NCI-H146 treated with DMSO at 0.1 percent for 48 hours (cell line): ENCODE measurements around the gene PPM1N.

Source experiments
- DNase-seq: peaks from one replicate; lab custom pipeline; 2025; ENCODE audit not compliant: unreplicated experiment; lab: John Stamatoyannopoulos, UW

PPM1N gene

DNA sequence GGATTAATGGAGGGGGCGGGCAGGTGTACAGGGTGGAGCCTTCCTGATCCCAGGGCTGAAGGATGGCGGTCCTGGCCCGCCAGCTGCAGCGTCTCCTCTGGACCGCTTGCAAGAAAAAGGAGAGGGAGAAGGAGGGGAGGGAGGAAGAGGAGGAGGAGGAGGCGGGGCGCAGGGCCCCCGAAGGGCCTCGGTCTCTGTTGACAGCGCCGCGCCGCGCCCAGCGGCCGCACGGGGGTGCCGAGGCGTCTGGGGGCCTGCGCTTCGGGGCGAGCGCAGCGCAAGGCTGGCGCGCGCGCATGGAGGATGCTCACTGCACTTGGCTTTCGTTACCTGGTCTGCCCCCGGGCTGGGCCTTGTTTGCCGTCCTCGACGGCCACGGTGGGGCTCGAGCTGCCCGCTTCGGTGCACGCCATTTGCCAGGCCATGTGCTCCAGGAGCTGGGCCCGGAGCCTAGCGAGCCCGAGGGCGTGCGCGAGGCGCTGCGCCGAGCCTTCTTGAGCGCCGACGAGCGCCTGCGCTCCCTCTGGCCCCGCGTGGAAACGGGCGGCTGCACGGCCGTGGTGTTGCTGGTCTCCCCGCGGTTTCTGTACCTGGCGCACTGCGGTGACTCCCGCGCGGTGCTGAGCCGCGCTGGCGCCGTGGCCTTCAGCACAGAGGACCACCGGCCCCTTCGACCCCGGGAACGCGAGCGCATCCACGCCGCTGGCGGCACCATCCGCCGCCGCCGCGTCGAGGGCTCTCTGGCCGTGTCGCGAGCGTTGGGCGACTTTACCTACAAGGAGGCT lies at the start of gene PPM1N:
TSS of gene PPM1N (plus strand) at position 33 of the 785 bp plus-strand sequence. CDS start at position 63, 30 bp downstream.
- peak; percentile 29 for DNase-seq

GRCh38 chr19:45448887-45449299 lies 49.4 kb upstream of the PPM1N start:
- no peak for DNase-seq

DNA sequence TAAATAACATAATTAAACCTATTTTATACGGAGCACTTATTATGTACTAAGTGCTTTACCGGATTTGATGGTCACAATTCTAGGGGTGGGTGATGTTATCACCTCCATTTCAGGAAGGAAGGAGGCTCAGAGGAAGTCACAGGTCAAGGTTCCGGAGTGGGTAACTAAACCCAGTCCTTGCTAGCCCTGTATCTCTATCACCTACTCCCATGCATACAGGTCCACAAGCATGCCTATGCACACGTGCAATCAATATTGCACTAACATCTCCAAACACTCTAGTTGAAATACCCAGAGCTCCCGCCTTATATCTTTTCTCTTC lies 48.3 kb upstream of the PPM1N start:
- no peak for DNase-seq

- no peak for DNase-seq
Observed at GRCh38 chr19:45451131-45451849, 47.0 kb upstream of the PPM1N start.

DNA sequence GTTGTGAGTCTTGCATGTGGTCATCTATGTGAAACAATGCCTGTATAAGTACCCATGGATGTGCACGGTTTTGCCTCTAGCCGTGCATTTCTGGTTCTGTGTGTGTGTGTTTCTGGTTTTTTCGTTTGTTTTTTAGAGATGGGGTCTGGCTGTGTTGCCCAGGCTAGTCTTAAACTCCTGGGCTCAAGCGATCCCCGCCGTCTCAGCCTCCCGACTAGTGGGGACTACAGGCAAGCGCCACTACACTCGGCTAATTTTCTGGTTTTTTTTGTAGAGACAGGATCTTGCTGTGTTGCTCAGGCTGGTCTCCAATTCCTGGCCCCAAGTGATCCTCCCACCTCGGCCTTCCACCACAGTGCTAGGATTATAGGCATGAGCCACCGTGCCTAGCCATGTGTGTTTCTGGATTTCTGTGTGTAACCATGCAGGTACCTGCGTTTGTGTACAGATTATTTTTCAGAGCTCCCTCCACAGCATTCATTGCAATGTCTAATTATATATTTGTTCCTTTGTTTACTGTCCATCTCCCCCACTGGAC lies 46.3 kb upstream of the PPM1N start:
- DNase-seq: no peak

DNA sequence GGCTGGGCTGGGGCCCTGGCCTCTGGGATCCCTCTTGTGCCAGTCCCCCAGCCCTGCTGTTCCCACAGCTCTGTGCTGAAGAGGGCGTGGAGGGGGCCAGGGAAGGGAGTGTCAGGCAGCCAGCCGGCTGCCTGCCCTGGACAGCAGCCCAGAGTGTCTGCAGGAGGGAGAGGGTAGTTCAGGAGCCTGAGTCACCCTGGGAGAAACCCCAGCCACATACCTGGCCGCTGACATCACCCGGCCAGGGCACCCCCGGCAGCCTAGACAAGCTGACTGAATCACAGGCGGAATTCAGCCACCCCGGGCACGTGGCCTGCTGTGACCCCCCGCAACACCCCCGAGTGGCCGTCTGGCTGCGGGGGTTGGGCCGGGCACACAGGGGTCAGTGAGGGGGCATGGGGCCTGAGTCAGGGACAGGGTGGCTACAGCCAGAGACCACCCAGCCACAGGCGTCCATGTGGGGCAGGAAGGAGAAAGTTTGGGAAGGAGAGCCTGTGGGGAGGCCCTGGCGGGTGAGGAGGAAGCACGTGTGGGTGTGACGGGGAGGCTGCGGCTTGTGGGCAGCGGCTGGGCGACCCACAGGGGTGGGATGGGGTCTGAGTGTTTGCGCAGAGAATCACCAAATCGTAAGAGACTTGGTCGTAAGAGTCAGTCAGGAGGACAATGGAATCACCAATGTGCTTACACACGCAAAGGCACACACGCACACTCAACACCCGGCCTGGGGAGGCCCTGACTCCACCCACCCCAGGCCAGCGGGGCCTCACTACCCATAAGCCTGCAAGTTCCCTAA lies 42.3 kb upstream of the PPM1N start:
- no peak for DNase-seq

DNA sequence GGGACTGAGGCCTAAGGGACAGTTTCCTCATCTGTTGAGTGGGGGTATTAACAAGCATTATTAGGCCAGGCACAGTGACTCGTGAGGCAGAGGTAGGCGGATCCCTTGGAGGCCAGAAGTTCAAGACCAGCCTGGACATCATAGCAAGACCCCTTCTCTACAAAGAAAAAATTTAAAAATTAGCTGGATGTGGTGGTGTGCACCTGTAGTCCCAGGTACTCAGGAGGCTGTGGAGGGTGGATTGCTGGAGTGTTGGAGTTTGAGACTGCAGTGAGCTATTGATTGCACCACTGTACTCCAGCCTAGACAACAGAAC lies 41.8 kb upstream of the PPM1N start:
- DNase-seq: no peak

DNA sequence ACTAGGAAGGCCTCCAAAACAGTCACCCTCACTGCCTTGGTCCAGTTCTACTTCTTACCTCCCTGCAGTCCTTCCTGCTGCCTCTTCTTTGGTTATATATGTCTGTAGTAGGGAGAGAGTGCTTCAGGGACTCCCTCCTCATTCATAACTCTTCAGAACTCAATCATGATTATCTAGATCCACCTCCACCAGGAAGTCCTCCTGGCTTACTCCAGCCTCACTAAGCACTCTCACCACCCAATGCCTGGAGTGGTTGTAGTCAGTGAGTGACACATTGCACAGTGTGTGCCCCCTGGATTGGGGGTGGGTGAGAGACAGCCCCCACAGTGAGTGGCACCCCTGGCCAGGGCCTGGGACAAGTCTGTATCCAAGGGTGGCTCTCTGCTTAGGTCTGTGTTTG lies 40.5 kb upstream of the PPM1N start:
- no peak for DNase-seq

GRCh38 chr19:45460807-45461347 lies 37.4 kb upstream of the PPM1N start:
- DNase-seq: no peak

- DNase-seq: no peak
Observed at GRCh38 chr19:45462174-45462573, 36.1 kb upstream of the PPM1N start.

DNA sequence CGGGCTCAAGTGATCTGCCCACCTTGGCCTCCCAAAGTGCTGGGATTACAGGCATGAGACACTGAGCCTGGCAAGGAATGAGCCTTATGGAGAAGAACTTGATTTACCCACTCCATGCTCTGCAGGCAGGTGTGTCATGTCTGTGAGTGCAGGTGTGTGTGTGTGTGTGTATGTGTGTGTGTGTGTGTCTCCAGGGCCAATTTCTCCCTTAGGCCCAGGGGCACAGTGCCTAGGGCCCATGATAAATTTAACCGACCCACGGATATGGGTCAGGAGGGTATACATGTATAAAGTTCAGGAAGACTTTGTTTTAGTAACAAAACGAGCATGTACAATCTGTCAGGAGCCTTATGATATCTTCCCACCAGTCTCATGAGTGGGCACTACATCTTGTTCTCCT lies 35.0 kb upstream of the PPM1N start:
- no peak for DNase-seq

GRCh38 chr19:45464274-45464673 lies 34.0 kb upstream of the PPM1N start:
- no peak for DNase-seq

DNA sequence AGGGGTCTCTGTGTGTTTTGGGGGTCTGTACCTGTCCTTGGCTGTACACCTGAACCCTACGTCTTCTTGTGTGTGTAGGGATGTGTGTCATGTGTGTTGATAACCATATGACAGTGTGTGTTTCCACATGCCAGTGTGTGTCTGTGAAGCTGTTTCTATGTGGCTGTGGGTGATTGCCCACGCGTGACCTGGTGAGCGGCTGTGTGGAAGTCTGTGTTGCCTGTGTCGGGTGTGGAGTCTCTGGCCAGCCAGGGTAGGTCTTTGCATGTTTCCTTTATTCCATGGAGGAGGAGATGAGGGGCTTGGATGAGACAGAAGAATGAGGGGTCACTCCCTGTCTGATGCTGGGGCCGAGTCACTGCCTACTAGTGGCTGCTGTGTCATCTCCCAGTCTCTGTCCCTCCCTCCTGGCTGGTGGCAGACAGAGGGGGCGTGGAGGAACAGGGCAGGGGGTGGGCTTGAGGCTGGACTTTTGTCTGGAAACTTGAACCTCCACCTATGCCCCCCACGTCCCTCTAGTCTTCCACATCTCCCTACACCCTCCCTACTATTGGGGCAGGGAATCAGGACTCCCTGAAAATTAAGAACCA lies 33.3 kb upstream of the PPM1N start:
- no peak for DNase-seq

GRCh38 chr19:45467115-45467455 lies 31.2 kb upstream of the PPM1N start:
- DNase-seq: no peak

GRCh38 chr19:45467456-45468158 lies 30.6 kb upstream of the PPM1N start, which contains the start of gene FOSB:
Gene FOSB, plus strand, starts transcription at chr19:45467996. Its CDS starts 591 bp downstream, at chr19:45468587.
- DNase-seq: peak; percentile 87

DNA sequence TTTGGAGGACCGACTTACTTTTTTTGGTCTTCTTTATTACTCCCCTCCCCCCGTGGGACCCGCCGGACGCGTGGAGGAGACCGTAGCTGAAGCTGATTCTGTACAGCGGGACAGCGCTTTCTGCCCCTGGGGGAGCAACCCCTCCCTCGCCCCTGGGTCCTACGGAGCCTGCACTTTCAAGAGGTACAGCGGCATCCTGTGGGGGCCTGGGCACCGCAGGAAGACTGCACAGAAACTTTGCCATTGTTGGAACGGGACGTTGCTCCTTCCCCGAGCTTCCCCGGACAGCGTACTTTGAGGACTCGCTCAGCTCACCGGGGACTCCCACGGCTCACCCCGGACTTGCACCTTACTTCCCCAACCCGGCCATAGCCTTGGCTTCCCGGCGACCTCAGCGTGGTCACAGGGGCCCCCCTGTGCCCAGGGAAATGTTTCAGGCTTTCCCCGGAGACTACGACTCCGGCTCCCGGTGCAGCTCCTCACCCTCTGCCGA lies 30.0 kb upstream of the PPM1N start:
- DNase-seq: no peak

DNA sequence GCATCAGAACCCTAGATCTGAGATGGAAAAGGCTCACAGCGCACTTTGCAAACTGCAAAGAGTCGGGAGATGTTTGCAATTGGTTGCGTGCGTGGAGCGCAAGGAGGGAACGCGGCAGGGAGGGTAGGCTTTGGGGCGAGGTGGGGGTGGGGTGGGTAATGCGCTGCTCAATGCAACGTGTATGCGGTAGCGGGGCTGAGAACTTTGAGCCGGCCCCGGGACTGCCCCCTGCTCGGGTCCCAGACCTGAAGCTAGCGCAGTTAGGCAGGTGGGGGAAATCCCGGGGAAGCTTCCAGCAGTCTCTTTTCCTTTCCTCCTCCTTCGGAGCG lies 29.5 kb upstream of the PPM1N start:
- DNase-seq: no peak

DNA sequence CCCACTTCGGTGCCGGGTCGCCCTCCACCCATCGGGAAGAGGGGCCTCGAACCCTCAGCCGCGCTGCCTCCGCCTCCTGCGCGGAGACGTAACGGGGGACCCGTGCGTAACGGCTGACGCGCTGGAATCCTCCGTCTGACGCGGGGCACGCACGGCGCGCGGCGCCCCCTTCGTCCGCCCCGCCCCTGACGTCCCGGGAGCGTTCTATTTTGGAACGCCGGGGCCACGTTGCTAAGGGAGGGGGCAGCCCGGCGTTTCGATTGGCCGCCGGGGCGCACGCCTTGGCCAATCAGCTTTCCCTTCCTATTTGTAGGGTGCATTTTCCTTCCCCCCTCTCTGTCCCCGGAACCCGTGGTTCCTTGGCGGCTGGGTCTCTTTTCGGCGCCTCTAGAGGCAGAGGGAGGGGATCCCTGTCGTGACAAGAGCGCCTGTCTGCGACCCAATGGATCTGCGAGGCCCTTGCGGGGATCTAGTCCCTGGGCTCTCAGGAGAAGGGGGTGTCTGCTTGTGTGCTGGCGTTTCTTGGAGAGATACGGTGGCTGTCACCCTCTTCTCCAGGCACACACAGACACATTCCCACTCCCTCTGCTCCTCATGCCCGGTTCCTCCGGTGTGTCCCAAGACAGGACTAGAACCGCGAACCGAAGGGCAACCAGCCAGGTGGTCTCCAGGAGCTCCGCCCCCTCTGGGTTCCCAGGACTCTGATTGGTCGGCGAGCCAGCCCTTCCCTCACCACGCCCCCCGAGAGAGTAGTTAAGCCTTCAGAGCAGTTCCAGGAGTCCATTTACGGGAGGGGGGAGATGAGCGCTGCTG lies 28.9 kb upstream of the PPM1N start:
- DNase-seq: peak; percentile 63

- DNase-seq: no peak
Observed at GRCh38 chr19:45469945-45470761, 28.1 kb upstream of the PPM1N start.
